ENCODE results near the gene GADL1.

- TF ChIP-seq EZH2phosphoT487 (IDR thresholded peaks at IDR 0.05; ENCODE audit: borderline replicate concordance, low read length) (no peak), CTCF (IDR thresholded peaks at IDR 0.05; ENCODE audit: low read depth, low read length, poor library complexity, severe bottlenecking) (no peak)
Observed at GRCh38 chr3:30754426-30754825, 140.0 kb downstream of the GADL1 start.

Data from DOHH2 (cell line).